Measurements from ENCODE around the gene TMEM14A.

GRCh38 chr6:52729576-52729975 lies 58.7 kb downstream of the TMEM14A start:
- TF ChIP-seq, protein P1, sequence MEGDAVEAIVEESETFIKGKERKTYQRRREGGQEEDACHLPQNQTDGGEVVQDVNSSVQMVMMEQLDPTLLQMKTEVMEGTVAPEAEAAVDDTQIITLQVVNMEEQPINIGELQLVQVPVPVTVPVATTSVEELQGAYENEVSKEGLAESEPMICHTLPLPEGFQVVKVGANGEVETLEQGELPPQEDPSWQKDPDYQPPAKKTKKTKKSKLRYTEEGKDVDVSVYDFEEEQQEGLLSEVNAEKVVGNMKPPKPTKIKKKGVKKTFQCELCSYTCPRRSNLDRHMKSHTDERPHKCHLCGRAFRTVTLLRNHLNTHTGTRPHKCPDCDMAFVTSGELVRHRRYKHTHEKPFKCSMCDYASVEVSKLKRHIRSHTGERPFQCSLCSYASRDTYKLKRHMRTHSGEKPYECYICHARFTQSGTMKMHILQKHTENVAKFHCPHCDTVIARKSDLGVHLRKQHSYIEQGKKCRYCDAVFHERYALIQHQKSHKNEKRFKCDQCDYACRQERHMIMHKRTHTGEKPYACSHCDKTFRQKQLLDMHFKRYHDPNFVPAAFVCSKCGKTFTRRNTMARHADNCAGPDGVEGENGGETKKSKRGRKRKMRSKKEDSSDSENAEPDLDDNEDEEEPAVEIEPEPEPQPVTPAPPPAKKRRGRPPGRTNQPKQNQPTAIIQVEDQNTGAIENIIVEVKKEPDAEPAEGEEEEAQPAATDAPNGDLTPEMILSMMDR (IDR thresholded peaks at IDR 0.05), result no peak
- no peak for TF ChIP-seq POLR2A (IDR thresholded peaks at IDR 0.05)

Data from testis (tissue), 2 donors.